ENCODE data around the gene KAT14.

- TF ChIP-seq CTCF (IDR thresholded peaks at IDR 0.05; ENCODE audit: insufficient read depth, low read length, poor library complexity, severe bottlenecking) (no peak), EZH2phosphoT487 (conservative IDR thresholded peaks at IDR 0.05; ENCODE audit: low read length) (no peak)
Measured at GRCh38 chr20:18166241-18166881, 28.7 kb downstream of the KAT14 start.
